ENCODE data around the gene GNPDA1. TPM values are rescaled to one million over a fixed set of nuclear protein-coding genes. Genes with fewer than 3 reads are reported as not detected.

The GNPDA1 gene
- total and polyA plus RNA-seq, 2 of the 8 experiments (the other 6 are each of a cell fraction or from before 2014, with no cell fraction given) = 33.0 to 94.3 TPM

- Histone ChIP-seq H3K9me3 (ENCODE audit: insufficient read depth in 2 of 2, low read depth in 1 of 2, low read length in 1 of 2) (no peaks in the 10 kb centered on the region), H2BK20ac (ENCODE audit: low read length) (no peak overlapping the region), H4K5ac (ENCODE audit: insufficient read length, low read depth, low read length) (no peak overlapping the region), H3K56ac (replicated peaks; ENCODE audit: insufficient read length, low read depth, low read length) (no peak overlapping the region), H2AK5ac (ENCODE audit: low read depth, low read length) (no peak overlapping the region), H2AFZ (ENCODE audit: low read length) (peak overlapping the region; percentile 70; the same call in 1 of the 2 replicates), H3K4me2 (ENCODE audit: insufficient read depth in 1 of 2, low read depth in 2 of 2, low read length in 2 of 2) (no peak overlapping the region), H3K23ac (ENCODE audit: insufficient read length) (no peak overlapping the region), H3K4me1 (replicated peaks in 1 of 4; ENCODE audit: control insufficient read depth in 3 of 4, insufficient read depth in 4 of 4, low read length in 3 of 4) (peaks cover 0 to 2% (median 2%) of the 10 kb centered on the region in 4 experiments; a peak in 4 of 7 replicates), H2BK15ac (ENCODE audit: low read length) (no peak overlapping the region; the same call in 1 of the 2 replicates), H3K9ac (replicated peaks in 1 of 4; ENCODE audit: extremely low read depth in 1 of 4, low read depth in 3 of 4, low read length in 3 of 4) (no peak overlapping the region), H3K18ac (ENCODE audit: extremely low read depth, low read length) (no peak overlapping the region), H3K4me3 (ENCODE audit: extremely low read depth in 1 of 4, insufficient read depth in 2 of 4, low read depth in 3 of 4, low read length in 4 of 4) (no peak overlapping the region), H2BK120ac (replicated peaks; ENCODE audit: low read depth, low read length) (no peak overlapping the region), H3K14ac (ENCODE audit: insufficient read length) (no peak overlapping the region), H3K23me2 (ENCODE audit: low read depth, low read length) (peaks cover 4% of the 10 kb centered on the region; the same call in 1 of the 2 replicates), H3K79me1 (ENCODE audit: low read depth, low read length) (no peaks in the 10 kb centered on the region), H4K8ac (ENCODE audit: extremely low read depth, insufficient read depth, low read length) (peak overlapping the region; percentile 64; the same call in 1 of the 2 replicates), H4K91ac (replicated peaks; ENCODE audit: insufficient read length, low read length) (no peak overlapping the region), H3K27ac (ENCODE audit: low read depth, low read length) (no peak overlapping the region), H2BK5ac (ENCODE audit: low read depth, low read length) (no peak overlapping the region), H4K20me1 (replicated peaks in 1 of 2; ENCODE audit: control insufficient read depth in 1 of 2, insufficient read depth in 2 of 2, low read length in 2 of 2) (no peaks in the 10 kb centered on the region), H3K79me2 (ENCODE audit: control insufficient read depth in 1 of 2, insufficient read depth in 2 of 2, low read length in 2 of 2) (no peaks in the 10 kb centered on the region), H3K36me3 (ENCODE audit: control insufficient read depth in 2 of 4, insufficient read depth in 4 of 4, low read length in 3 of 4) (peaks cover 0 to 7% (median 0%) of the 10 kb centered on the region in 4 experiments; a peak in 1 of 8 replicates), H3K27me3 (replicated peaks in 1 of 4; ENCODE audit: control insufficient read depth in 3 of 4, extremely low read depth in 1 of 4, insufficient read depth in 3 of 4, low read length in 3 of 4) (peaks cover 0 to 3% (median 0%) of the 10 kb centered on the region in 4 experiments; a peak in 1 of 7 replicates), H2BK12ac (ENCODE audit: low read depth, low read length) (no peak overlapping the region), H3K4ac (replicated peaks; ENCODE audit: insufficient read length, low read depth, low read length) (no peak overlapping the region)
- FAIRE-seq = no peak
- ChIA-PET POLR2A (ENCODE audit: partially characterized antibody) (interaction anchor here (1.2 to 2.8 kb wide), 3 partner anchors 12 to 86 kb away, joined by 3 to 7 read pairs (median 6); no protein-coding TSS in a partner anchor), CTCF (ENCODE audit: partially characterized antibody) (interaction anchor here (0.6 to 11.4 kb wide), 23 partner anchors 10 to 493 kb away, joined by 3 to 112 read pairs (median 4); partner anchors contain the start of gene RNF14)
- TF ChIP-seq CTCF (IDR thresholded peaks at IDR 0.05; ENCODE audit: control extremely low read depth in 1 of 3, insufficient read depth in 1 of 3, low read depth in 1 of 3, low read length in 3 of 3) (peak in 2 of 3 experiments; percentile 17 to 46; a peak in 2 of 4 replicates), RAD21 (IDR thresholded peaks at IDR 0.05 in 1 of 2, conservative IDR thresholded peaks at IDR 0.05 in 1 of 2; ENCODE audit: low read depth in 2 of 2, low read length in 2 of 2) (peak; percentile 28 to 38), PHF8 (conservative IDR thresholded peaks at IDR 0.05; ENCODE audit: low read depth, low read length) (no peak)
- DNase-seq (ENCODE audit: low read depth in 1 of 2, low spot score in 2 of 2) = peak in 1 of 2 experiments; percentile 49
- WGBS, 2 experiments (ENCODE audit: extremely low coverage in 1 of 2, insufficient coverage in 1 of 2, insufficient read length in 1 of 2, insufficient replicate concordance in 2 of 2, low coverage in 1 of 2, low lambda C conversion rate in 2 of 2, missing lambda C conversion rate in 1 of 2) = 59% methylated on average over 7 of the region's 7 CpGs; no CpG with 5 or more reads in 1 of the 2 experiments
Measured at GRCh38 chr5:142014911-142015584, 2.2 kb upstream of the GNPDA1 start.

Measured in H1 (cell line).